GDM1 (cell line): Measurements from ENCODE around the gene CYP27C1.

Experiments
- DNase-seq: peaks from one replicate; lab custom pipeline; 2025; lab: John Stamatoyannopoulos, UW

Gene CYP27C1

GRCh38 chr2:127150996-127151395 is 69.1 kb downstream of the CYP27C1 start:
- DNase-seq, result no peak

GRCh38 chr2:127149384-127149783 is 70.7 kb downstream of the CYP27C1 start:
- DNase-seq, result no peak

- DNase-seq, result no peak
These were observed 73.1 kb downstream of the CYP27C1 start for GRCh38 chr2:127146820-127147502.

GRCh38 chr2:127146071-127146725 is 73.9 kb downstream of the CYP27C1 start:
- no peak for DNase-seq

- DNase-seq, result no peak
These were observed 74.7 kb downstream of the CYP27C1 start for GRCh38 chr2:127145280-127145895.

- no peak for DNase-seq
These were observed 76.0 kb downstream of the CYP27C1 start for GRCh38 chr2:127143841-127144782.

GRCh38 chr2:127142663-127143630 is 77.2 kb downstream of the CYP27C1 start:
- DNase-seq, result no peak

GRCh38 chr2:127140538-127140937 is 79.6 kb downstream of the CYP27C1 start:
- no peak for DNase-seq

- DNase-seq, result no peak
These were observed 80.3 kb downstream of the CYP27C1 start for GRCh38 chr2:127139766-127140165.

GRCh38 chr2:127138281-127138680 is 81.8 kb downstream of the CYP27C1 start:
- no peak for DNase-seq

- DNase-seq, result no peak
These were observed 82.4 kb downstream of the CYP27C1 start for GRCh38 chr2:127137741-127138140.

- no peak for DNase-seq
These were observed 82.9 kb downstream of the CYP27C1 start for GRCh38 chr2:127137225-127137624.

GRCh38 chr2:127134833-127135830 is 85.0 kb downstream of the CYP27C1 start:
- peak; percentile 34 for DNase-seq

- DNase-seq, result no peak
These were observed 85.9 kb downstream of the CYP27C1 start for GRCh38 chr2:127134235-127134634.
